Loucy (cell line): ENCODE results near the gene PREPL.

Source experiments
- H2AFZ ChIP-seq: fragments of 200-600 bp; sonication (generic); 2 replicates; pipeline ENCODE4 v1.6.0; 2016; ENCODE audit warnings: antibody characterized with exemption, mild to moderate bottlenecking, low read length, moderate library complexity
- H3F3A ChIP-seq: fragments of 200-600 bp; 2 replicates; pipeline ENCODE4 v1.6.0; 2016; ENCODE audit warnings: antibody characterized with exemption, low read depth, mild to moderate bottlenecking
- H3K27me3 ChIP-seq: fragments of 200-600 bp; sonication (generic); 2 replicates; pipeline ENCODE4 v1.6.1; 2014; ENCODE audit warnings: low read length, mild to moderate bottlenecking; ENCODE audit not compliant: insufficient read depth, poor library complexity, severe bottlenecking
- H3K36me3 ChIP-seq: fragments of 200-600 bp; sonication (generic); 2 replicates; pipeline ENCODE4 v1.6.1; 2016; ENCODE audit warnings: low read length; ENCODE audit not compliant: insufficient read depth
- H3K4me1 ChIP-seq: fragments of 200-600 bp; sonication (generic); 2 replicates; pipeline ENCODE4 v1.5.1; 2014; ENCODE audit warnings: low read length, mild to moderate bottlenecking; ENCODE audit not compliant: insufficient read depth, poor library complexity, severe bottlenecking
- H3K4me2 ChIP-seq: fragments of 200-600 bp; sonication (generic); 2 replicates; pipeline ENCODE4 v1.6.0; 2014; ENCODE audit warnings: antibody characterized with exemption, low read length, low read depth, mild to moderate bottlenecking; ENCODE audit not compliant: poor library complexity, severe bottlenecking
- H3K4me3 ChIP-seq: fragments of 200-600 bp; sonication (generic); 2 replicates; pipeline ENCODE4 v1.5.1; 2014; ENCODE audit warnings: low read length, mild to moderate bottlenecking, mixed read lengths; ENCODE audit not compliant: poor library complexity, severe bottlenecking
- H3K79me2 ChIP-seq: fragments of 200-600 bp; sonication (generic); 2 replicates; pipeline ENCODE4 v1.6.1; 2014; ENCODE audit warnings: low read length; ENCODE audit not compliant: insufficient read depth
- H3K9ac ChIP-seq: fragments of 200-600 bp; sonication (generic); 2 replicates; pipeline ENCODE4 v1.6.0; 2014; ENCODE audit warnings: mild to moderate bottlenecking, low read depth, low read length, moderate library complexity; ENCODE audit not compliant: poor library complexity, severe bottlenecking
- H3K9me2 ChIP-seq: fragments of 200-600 bp; sonication (generic); replicated peaks from 2 replicates; pipeline ENCODE4 v1.6.1; 2016; ENCODE audit warnings: low read depth, low read length, mixed read lengths
- H3K9me3 ChIP-seq: fragments of 200-600 bp; sonication (generic); 2 replicates; pipeline ENCODE4 v1.6.1; 2014; ENCODE audit warnings: mild to moderate bottlenecking, antibody characterized with exemption, low read length, low read depth; ENCODE audit not compliant: insufficient read depth
- H4K20me1 ChIP-seq: fragments of 200-600 bp; sonication (generic); 2 replicates; pipeline ENCODE4 v1.6.0; 2014; ENCODE audit warnings: antibody characterized with exemption, low read length, mild to moderate bottlenecking; ENCODE audit not compliant: insufficient read depth, poor library complexity, severe bottlenecking
- EZH2phosphoT487 ChIP-seq: fragments of 200-600 bp; IDR thresholded peaks from 2 replicates; pipeline ENCODE4 v1.6.1; 2018; ENCODE audit warnings: antibody characterized with exemption, mild to moderate bottlenecking, moderate library complexity, borderline replicate concordance
- TF ChIP-seq, protein P1 (sequence below): fragments of 200-600 bp; sonication (generic); conservative IDR thresholded peaks from 2 replicates; pipeline ENCODE4 v1.5.1; 2014; ENCODE audit warnings: mild to moderate bottlenecking, antibody characterized with exemption, low read length

The PREPL gene

GRCh38 chr2:44299635-44300034 lies 61.7 kb downstream of the PREPL start:
- Histone ChIP-seq H3F3A (no peaks in the 10 kb centered on the region), H3K9ac (no peak overlapping the region), H3K4me3 (no peak overlapping the region), H3K4me1 (peaks cover 9% of the 10 kb centered on the region), H3K9me2 (no peaks in the 10 kb centered on the region), H3K36me3 (no peaks in the 10 kb centered on the region), H3K4me2 (no peak overlapping the region), H3K9me3 (no peaks in the 10 kb centered on the region), H3K27me3 (no peaks in the 10 kb centered on the region), H2AFZ (no peak overlapping the region), H3K79me2 (no peaks in the 10 kb centered on the region), H4K20me1 (no peaks in the 10 kb centered on the region)
- TF ChIP-seq, protein P1, sequence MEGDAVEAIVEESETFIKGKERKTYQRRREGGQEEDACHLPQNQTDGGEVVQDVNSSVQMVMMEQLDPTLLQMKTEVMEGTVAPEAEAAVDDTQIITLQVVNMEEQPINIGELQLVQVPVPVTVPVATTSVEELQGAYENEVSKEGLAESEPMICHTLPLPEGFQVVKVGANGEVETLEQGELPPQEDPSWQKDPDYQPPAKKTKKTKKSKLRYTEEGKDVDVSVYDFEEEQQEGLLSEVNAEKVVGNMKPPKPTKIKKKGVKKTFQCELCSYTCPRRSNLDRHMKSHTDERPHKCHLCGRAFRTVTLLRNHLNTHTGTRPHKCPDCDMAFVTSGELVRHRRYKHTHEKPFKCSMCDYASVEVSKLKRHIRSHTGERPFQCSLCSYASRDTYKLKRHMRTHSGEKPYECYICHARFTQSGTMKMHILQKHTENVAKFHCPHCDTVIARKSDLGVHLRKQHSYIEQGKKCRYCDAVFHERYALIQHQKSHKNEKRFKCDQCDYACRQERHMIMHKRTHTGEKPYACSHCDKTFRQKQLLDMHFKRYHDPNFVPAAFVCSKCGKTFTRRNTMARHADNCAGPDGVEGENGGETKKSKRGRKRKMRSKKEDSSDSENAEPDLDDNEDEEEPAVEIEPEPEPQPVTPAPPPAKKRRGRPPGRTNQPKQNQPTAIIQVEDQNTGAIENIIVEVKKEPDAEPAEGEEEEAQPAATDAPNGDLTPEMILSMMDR: no peak
- TF ChIP-seq EZH2phosphoT487: no peak

GRCh38 chr2:44297431-44297830 lies 63.9 kb downstream of the PREPL start:
- Histone ChIP-seq H3K36me3 (no peaks in the 10 kb centered on the region), H3K9ac (no peak overlapping the region), H3K27me3 (no peaks in the 10 kb centered on the region), H4K20me1 (no peaks in the 10 kb centered on the region), H3K9me2 (no peaks in the 10 kb centered on the region), H3K4me2 (no peak overlapping the region), H3F3A (no peaks in the 10 kb centered on the region), H3K79me2 (no peaks in the 10 kb centered on the region), H3K4me3 (no peak overlapping the region), H3K9me3 (no peaks in the 10 kb centered on the region), H2AFZ (no peak overlapping the region), H3K4me1 (peaks cover 9% of the 10 kb centered on the region)
- TF ChIP-seq EZH2phosphoT487: no peak
- TF ChIP-seq, protein P1: no peak

DNA sequence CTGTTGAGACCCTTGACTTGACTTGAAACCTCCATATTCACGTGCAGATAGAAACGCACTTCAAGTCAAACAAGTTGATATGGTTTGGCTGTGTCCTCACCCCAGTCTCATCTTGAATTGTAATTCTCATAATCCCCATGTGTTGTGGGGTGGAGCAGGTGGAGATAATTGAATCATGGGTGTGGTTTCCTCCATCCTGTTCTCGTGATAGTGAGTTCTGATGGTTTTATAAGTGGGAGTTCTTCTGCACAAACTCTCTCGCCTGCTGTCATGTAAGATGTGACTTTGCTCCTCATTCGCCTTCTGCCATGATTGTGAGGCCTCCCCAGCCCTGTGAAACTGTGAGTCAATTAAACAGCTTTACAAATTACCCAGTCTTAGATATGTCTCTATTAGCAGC lies 64.6 kb downstream of the PREPL start:
- H3F3A ChIP-seq: no peaks in the 10 kb centered on the region
- H3K9ac ChIP-seq: no peak overlapping the region
- no peaks in the 10 kb centered on the region for H3K27me3 ChIP-seq
- H3K4me1 ChIP-seq: peaks cover 9% of the 10 kb centered on the region
- H4K20me1 ChIP-seq: no peaks in the 10 kb centered on the region
- H3K4me3 ChIP-seq: no peak overlapping the region
- H3K9me2 ChIP-seq: no peaks in the 10 kb centered on the region
- no peak overlapping the region for H3K4me2 ChIP-seq
- H3K79me2 ChIP-seq: no peaks in the 10 kb centered on the region
- H2AFZ ChIP-seq: no peak overlapping the region
- no peaks in the 10 kb centered on the region for H3K36me3 ChIP-seq
- TF ChIP-seq EZH2phosphoT487: no peak
- TF ChIP-seq, protein P1: no peak
- no peaks in the 10 kb centered on the region for H3K9me3 ChIP-seq
